ENCODE results near the gene NT5M.
"Not testable (repeated sequence)": the region's sequence is repeated elsewhere in the genome, so short reads cannot be mapped to it uniquely, and the experiment has no call there.

Gene NT5M

DNA sequence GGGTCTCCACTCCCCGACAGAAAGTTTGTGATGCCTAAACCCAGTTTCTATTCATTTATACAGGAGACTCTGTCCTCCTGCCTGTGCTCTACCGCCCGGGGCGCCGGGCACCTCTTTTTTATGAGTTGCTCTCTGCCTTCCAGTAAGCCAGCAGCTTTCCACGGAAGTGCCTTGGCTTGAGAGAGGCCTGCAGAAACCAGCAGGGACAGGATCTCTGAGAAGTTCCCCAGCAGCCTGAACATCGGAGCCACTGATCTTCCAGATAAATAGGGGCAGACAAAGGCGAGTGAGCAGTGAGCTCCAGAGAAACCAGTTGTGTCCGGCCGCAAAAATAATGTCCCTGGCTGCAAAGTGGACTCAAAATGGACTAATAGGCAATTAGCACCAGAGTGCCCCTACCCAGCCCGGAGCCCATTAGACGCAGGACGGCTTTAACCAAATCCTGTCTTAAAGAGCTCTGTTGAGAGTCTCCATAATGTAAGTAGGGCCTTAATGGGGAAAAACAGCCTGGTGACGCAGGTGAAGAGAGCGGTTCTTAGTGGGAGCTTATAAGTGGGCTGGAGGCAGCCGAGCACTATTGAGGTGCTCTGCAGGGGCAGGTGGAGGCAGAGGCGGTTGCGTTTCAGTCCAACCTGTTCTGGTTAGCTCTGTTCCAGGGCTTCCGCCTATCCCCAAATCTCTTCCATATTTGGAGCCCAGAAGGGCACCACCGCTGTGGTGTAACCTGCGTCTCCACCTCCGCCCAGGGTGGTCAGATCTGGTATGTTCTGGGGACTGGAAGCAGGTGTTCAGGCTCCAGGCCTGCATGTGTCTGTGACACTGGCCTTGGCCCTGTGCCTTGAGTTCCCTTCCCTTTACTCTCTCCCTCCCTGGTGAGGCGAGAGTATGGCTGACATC lies 74.1 kb downstream of the NT5M start:
- DNase-seq (ENCODE audit: low read depth) = no peak

DNA sequence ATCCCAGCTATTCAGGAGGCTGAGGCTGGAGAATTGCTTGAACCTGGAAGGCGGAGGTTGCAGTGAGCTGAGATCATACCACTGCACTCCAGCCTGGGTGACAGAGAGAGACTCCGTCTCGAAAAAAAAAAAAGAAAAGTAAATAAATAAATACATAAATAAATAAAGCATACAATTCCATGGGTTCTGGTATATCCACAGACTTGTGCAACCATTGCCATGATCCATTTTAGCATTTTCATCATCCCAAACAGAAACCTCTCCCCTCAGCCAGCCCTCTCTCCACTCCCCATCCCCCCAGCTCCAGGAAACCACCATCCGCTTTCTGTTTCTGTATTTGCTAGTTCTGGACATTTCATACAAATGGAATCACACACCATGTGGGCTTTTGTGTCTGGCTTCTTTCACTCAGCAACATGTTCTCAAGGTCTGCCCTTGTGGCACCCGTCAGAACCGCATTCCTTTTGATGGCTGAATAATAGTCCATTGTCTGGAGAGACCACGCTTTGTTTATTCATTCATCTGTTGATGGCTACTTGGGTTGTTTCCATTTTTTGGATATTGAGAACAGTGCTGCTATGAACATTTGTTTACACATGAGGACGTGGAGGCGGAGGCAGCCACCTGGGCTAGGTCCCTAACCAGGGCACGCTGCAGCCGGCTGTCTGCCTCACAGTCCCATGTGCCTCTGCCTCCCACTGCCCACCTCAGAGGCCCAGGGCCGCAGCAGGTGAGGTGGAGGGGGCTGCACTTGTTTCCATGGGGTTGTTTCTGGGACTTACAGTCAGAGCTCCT lies 76.2 kb downstream of the NT5M start:
- no peak for DNase-seq (ENCODE audit: low read depth)

DNA sequence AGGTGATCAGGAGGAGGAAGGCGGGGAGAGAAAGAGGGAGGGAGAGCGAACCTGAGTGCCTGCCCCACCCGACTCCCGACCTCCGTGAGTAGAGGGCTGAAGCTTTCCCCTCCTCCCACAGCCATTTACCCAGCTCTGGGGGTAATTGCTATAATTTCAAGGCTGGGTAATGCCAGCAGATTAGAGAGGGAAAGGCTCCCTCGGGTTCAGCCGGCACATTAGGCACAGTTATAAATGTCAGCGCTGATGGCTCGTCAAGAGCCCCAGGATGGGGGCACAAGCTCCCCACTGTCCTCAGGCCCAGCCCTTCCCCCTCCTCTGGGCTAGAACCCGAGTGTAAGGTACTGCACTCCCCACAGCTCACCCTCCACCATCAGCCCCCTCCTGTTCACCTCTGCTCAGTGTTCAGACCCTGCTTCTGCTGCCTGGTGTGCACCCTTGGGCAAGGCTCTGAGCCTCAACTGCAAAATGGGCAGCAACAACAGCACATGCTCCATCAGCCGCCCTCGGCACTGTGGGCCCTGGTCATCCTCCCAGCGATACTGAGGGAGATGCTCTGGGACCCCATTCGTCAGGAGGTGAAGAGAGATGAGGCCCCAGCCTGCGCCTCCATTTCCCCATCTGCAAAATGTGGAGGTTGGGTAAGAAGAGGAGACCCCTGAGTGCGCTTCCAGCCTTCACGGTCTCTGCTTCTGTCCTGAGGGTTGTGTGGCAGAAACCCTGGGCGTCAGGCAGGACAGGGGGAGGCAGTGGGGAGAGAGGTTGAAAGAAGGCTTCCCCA lies 77.2 kb downstream of the NT5M start:
- DNase-seq (ENCODE audit: low read depth) = no peak

DNA sequence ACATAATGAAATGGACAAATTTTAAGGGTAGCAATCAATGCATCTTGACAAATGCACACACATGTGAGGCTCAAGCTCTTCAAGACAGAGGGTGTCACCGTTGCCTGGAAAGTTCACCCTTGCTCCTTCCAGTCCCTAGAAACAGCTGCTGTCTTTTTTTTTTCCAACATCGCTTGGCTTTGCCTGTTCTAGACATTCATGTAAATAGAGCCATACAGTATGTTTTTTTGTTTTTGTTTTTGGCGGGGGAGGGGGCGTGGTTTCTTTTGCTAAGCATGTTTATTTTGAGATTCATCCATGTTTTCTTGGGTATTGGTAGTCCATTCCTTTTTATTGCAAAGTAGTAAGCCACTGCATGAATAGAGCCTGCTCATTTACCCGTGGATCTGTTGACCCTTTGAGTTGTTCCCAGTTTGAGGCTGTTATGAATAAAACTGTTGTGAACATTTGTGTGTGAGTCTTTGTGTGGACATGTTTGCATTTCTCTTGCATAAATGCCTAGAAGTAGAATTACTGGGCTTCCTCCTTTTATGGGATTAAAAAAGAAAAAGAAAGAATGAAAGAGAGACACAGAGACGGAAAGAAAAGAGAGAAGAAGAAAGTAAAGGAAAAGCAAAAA lies 78.4 kb downstream of the NT5M start:
- DNase-seq (ENCODE audit: low read depth) = no peak

DNA sequence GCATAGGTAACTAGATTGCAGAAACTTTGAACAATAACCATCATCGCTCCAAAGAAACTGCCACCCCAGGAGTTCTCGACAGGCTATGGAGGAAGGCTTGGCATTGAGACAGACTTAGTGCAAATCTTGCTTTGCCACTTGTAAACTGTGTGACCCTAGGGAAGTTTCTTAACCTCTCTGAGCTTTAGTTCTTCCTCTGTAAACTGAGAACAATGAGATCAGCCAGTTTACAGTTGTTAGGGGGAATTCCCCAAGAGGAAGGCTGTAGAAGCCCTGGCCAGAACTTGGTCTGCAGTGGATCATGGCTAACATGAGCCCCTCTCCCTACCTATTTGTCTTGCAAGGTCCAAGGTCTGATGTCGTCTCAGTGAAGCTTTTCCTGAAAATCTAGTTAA lies 78.9 kb downstream of the NT5M start:
- DNase-seq (ENCODE audit: low read depth) = no peak

DNA sequence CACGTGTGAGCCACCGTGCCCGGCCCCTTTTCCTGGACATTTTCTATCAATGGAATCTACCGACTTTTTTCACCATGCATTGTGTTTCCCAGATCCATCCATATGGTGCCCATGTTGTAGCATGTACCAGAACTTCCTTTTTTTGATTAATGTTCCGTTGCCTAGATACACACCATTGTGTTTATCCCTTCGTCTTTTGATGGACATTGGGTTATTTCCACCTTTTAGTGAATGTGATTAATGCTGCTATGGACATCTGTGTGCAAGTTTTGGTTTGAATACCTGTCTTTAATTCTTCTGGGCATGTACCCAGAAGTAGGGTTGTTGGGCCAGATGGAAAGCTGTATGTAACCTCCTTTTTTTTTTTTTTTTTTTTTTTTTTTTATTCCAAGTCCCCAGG lies 79.8 kb downstream of the NT5M start:
- no peak for DNase-seq (ENCODE audit: low read depth)

DNA sequence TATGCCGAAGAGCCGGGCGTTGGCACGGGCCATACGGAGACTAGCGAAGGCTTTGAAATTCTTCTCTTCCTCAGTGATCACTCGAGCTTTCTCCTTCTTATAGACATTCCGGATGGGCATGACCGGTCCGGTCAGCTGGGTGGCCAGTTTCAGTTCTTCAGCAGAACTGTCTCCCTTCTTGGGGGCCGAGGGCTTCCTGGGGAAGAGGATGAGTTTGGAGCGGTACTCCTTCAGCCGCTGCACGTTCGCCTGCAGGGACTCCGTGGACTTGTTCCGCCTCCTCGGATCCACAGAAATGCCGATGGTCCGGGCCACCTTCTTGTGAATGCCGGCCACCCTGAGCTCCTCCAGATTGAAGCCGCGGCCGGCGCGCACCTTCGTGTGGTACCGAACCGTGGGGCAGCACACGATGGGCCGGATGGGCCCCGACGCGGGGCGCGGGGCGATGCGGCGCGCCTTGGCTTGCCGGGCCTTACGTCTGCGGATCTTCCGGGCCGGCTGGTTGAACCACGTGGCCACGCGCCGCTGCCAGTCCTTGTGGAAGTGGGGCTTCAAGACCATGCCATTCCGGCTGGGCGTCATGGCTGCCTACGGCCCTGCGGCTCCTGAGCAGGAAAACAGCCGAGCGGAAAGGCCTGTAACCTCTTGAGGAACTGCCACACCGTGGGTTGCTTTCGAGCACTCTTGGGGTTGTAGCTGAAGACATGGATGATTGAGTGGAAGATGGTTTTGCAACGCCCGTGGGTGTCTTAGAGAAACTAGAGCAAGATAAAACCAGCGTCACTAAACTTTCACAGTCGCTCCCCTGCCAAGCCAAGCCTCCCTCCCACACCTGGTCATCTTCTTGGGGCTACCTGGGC lies 80.5 kb downstream of the NT5M start:
- DNase-seq (ENCODE audit: low read depth) = not testable (repeated sequence)

DNA sequence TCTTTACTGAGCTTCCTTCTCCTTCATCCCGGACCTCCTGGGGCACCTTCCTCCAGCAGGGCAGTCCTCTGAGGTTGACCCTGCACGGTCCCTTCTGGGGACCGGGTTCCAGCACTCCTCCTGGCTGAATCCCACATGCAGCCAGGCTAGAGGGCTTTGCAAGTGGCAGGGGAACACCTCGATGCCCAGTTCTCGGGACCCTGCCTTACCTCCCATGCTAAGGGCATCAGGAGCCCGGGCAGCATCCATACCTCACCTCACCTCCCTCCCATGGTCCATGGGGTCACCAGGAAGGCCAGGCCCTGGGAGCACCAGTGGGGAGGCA lies 81.1 kb downstream of the NT5M start:
- DNase-seq (ENCODE audit: low read depth) = no peak

DNA sequence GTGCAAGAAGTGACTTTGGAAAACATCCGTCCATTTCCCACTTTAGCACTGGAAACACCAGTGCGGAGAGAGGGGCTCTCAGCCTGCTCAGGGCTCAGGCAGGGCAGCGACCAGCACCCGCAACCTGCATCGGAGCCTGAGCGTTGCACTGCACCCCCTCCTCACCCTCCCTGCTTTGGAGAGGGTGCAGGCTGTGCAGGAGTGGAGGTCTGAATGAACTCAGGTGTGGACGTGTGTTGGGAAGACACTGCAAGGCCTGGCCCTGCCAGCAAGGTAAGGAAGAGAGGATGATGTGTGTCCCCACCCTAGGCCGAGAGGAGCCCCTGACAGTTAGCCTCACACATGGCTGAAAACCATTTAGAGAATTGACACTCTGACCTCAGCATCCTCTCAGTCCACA lies 81.8 kb downstream of the NT5M start:
- no peak for DNase-seq (ENCODE audit: low read depth)

DNA sequence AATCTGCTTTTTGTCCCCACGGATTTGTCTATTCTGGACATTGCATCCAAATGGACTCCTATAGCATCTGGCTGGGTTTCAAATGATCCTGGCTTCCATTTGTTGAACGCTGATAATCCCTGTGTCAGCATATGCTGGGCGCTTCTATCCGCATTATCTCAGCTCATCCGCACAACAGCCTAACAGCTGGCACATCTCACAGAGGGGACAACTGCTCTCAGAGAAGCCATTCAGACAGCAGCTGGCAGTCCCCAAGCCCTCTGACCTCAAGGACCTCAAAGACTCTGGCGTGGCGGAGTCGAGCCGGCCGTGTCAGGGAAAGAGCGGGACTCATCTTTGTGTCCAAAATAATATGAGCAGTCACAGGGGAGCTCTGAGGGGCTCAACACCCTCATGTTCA lies 82.3 kb downstream of the NT5M start:
- DNase-seq (ENCODE audit: low read depth) = no peak

DNA sequence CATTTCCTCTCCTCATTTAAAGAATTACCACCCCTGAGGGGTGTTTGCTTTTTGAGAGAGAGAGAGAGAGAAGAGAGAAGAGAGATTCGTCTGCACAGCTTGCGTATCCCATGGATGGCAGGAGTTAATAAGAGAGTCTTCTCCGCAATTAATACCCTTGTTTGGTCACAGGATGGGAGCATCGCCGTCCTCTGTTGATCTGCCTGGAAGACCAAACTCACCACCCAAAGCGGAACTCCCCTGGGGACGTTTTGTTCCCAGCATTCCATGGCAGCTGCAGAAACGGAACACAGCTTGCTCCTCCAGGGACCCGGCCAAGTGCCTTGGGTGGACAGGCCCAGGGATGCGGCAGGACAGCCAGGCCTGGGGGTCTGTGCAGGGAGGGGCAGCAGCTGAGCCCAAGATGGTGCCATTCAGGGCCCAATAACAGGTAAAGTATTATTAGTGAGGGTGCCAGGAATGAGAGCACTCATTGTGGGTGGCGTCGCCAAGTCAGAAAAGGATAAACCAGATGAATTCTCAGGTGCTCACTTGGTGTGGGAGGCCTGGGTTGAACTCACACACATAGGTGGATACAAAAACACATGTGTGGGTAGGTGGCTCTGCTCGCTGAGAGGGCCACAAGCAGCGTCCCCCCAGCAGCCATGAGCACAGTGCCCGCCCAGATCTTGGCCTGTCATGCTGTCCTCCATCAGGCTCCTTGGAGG lies 83.1 kb downstream of the NT5M start:
- no peak for DNase-seq (ENCODE audit: low read depth)

DNA sequence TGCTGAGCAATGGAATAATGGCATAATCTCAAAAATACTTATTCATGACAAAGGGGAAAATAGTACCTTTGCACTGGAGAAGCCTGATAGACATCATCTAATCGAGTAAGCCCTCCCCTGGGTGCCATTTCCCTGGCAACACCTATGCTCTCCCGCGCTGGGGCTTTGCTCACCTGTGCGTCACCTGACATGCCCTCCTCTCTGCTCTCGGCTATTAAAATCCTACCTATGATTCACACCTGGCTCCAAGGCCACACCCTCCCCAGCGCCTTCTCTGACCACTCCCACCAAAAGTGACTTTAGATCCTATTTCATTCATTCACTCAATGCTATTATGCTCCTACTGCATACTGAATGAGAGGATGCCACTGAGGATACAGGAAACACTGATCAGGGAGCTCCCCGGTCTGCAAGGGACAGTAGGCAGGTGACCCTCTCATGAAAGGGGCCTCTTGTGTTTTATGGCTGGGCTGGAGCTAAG lies 83.9 kb downstream of the NT5M start:
- DNase-seq (ENCODE audit: low read depth) = no peak

DNA sequence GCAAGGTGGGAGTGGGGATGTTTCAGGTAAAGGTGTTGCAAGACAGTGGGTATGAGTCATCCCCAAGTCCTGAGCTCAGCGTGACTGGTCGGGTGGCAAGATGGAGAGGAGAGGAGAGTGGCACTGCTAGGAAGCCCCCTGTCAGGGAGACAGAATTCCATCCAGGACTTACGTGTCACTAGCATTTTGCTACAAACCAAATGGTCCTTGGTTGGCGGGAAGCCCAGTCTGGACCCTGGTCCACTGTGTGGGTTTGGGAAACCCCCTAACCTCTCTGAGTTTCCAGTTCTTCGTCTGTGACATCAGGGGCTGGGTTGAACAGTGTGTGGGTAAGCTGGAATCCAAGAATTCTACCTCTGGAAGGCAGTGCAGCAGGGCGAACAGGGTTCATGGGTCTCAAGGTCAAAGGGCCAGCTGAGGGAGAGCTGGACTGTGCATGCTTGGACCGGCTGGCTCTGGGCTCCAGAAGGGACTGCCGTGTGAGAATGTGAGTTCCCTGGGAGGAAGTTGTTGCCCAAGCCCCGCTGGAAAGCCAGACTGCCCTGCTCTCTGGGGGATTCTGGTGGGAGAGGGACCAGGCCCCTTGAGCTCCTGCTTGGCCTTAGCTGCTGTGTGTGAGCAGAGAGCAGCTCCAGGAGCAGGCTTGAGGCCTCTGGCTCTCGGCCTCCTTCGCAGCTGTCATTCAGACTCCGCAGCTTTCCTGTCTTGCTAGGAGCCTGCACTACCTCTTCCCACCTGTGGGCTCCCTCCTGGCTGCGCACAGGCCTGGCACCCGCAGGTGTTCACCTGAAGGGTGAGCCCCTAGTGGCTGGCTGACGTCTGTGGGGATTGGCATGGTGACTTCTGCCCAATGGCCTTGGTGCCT lies 84.6 kb downstream of the NT5M start:
- no peak for DNase-seq (ENCODE audit: low read depth)

DNA sequence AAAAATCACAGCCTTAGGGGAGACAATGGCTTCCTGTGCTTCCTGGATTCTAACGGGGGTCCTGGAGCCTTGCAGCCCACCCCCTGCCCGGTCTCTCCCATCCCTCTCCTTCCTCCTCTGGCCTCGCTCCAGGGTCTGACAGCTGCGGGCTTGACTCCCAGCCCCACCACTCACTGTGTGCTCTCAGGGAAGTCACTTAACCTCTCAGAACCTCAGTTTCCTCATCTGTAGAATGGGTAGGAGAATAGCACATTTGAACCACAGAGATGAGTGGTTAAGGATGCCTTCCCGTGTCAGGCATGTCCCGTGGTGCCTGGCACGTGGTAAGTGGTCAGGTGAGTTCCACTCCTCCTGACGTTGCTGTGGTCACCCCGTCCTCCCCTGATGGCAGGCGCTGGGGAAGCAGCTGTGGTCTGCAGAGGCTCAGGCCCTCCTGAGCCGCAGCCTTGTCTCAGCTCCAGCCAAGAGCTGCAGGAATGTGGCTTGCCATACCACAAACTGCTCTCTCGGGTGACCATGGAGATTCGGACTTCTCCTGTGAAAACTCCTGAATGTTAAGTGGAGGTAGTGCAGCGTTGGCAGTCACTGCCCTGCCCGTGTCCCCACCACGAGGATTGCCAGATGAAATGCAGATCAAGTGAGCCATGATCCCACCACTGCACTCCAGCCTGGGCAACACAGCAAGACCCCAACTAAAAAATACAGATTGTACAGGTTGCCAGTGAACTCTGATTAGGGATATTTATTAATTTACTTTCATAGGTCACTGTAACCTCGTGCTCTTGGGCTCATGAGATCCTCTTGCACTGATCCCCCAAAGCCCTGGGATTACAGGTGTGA lies 85.7 kb downstream of the NT5M start:
- no peak for DNase-seq (ENCODE audit: low read depth)

DNA sequence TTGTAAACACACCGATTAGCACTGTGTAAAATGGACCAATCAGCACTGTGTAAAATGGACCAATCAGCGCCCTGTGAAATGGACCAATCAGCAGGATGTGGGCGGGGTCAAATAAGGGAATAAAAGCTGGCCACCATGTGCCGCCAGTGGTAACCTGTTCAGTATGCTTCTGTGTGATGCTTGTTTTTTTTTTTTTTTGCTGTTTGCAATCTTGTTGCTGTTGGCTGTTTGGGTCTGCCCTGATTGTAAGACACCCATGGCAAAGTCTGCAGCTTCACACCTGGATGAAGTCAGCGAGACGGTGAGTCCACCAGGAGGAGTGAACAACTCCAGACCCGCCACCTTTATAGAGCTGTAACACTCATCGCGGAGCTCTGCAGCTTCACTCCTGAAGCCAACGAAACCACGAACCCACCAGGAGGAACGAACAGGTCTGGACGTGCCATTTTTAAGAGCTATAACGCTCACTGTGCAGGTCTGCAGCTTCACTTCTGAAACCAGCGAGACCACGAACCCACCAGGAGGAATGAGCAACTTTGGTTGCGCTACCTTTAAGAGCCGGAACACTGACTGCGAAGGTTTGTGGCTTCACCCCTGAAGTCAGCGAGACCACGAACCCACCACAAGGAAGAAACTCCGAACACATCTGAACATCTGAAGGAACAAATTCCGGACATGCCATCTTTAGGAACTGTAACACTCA lies 88.6 kb downstream of the NT5M start:
- no peak for DNase-seq (ENCODE audit: low read depth)

DNA sequence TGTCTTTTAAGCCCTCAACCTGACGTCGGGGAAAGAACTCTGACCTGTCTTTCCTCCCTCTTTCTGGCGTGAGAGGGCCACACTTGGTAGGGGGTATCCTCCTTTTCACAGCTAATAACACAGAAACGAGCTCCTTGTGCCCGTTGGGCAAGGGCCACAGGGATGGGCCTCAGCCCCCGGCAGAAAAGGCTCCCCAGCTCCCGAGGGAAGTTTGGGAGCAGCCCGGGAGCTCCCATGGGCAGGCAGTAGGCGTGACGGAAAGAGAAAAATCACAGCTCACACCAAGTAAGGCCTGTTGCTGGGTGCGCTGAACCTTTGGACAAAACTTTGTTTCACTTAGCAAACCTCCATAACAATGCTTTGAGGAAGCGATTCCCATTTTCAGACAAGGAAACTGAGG lies 90.8 kb downstream of the NT5M start:
- no peak for DNase-seq (ENCODE audit: low read depth)

DNA sequence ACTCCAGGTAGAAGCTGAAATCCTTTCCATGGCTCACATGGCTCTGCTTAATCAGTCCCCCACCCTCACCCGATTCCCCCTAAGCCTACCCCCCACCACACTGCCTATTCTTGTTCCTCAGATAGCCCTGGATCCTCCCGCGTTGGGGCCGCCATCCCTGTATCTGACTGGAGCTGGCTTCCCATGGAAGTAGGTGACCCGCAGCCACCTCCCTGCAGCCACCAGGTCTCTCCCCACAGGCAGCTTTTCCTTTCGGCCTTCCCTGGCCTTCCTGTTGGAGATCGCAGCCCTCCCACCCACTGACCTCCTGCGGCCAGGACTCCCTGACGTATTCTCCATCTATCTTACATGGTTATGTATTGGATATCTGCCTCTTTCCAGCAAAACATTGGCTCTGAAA lies 91.3 kb downstream of the NT5M start:
- no peak for DNase-seq (ENCODE audit: low read depth)

DNA sequence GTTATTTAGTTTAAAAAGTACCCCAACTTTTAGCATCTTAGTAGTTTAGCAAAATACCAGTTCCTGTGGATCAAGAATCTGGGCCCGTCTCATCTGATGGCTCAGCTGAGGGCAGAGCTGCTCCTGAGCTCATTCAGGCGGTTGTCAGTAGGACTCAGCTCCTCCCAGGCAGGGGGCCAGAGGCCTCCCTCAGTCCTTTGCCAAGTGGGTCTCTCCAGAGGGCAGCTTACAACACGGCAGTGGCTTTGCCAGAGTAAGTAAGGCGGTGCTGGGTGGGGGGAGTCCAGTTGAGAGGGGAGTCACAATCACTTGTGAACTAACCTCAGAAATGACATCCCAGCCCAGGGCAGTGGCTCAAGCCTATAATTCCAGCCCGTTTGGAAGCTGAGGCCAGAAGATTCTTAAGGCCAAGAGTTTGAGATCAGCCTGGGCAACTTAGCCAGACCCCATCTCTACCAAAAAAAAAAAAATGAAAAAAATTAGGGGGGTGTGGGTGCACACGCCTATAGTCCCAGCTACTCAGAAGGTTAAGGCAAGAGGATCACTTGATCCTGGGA lies 92.2 kb downstream of the NT5M start:
- DNase-seq (ENCODE audit: low read depth) = no peak

Measured in stromal cell of bone marrow (primary cell).